K562 (cell line): Measurements from ENCODE around the gene DNASE1L1. TPM values are rescaled to one million over a fixed set of nuclear protein-coding genes. Genes with fewer than 3 reads are reported as not detected.

ENCODE experiments used
- ATF1 ChIP-seq, 2 experiments: fragments of 450-650 bp in 1 of 2; IDR thresholded peaks; 2 replicates each; pipeline ENCODE4 v1.6.1; 2016; ENCODE audit warnings: missing compliant biosample characterization in 1 of 2, missing genetic modification characterization in 1 of 2
- CBFB ChIP-seq: sonication (generic); formaldehyde crosslinking; IDR thresholded peaks from 2 replicates; pipeline ENCODE4 v1.4.0; 2020; ENCODE audit warnings: mild to moderate bottlenecking, missing genetic modification reagents
- FIP1L1 ChIP-seq: fragments of 200-400 bp; formaldehyde crosslinking; IDR thresholded peaks from 2 replicates; pipeline ENCODE4 v1.6.1; 2018; ENCODE audit warnings: mild to moderate bottlenecking, low read depth, low read length; ENCODE audit not compliant: poor library complexity, severe bottlenecking
- ILK ChIP-seq: fragments of 450-650 bp; IDR thresholded peaks from 2 replicates; pipeline ENCODE4 v1.6.1; 2016; ENCODE audit warnings: missing genetic modification characterization, low read depth, mild to moderate bottlenecking, missing compliant biosample characterization, moderate library complexity, borderline replicate concordance
- KDM1A ChIP-seq, 2 experiments: fragments of 450-650 bp; IDR thresholded peaks; 2 replicates each; pipeline ENCODE4 v1.6.1; 2016; ENCODE audit warnings: mild to moderate bottlenecking in 2 of 2
- KLF13 ChIP-seq: fragments of 450-650 bp; IDR thresholded peaks from 2 replicates; pipeline ENCODE4 v1.6.1; 2016; ENCODE audit warnings: missing genetic modification characterization, low read depth, mild to moderate bottlenecking, missing compliant biosample characterization, moderate library complexity, borderline replicate concordance
- MAZ ChIP-seq, 2 experiments: fragments of 450-650 bp in 1 of 2; sonication (generic) in 1 of 2; formaldehyde crosslinking; IDR thresholded peaks in 1 of 2; conservative IDR thresholded peaks in 1 of 2; 2 replicates each; pipeline versions ENCODE4 v1.4.0 to v1.5.0; 2020; ENCODE audit warnings: mild to moderate bottlenecking in 1 of 2, missing genetic modification reagents in 1 of 2
- NFRKB ChIP-seq: fragments of 450-650 bp; IDR thresholded peaks from 2 replicates; pipeline ENCODE4 v1.6.1; 2016; ENCODE audit warnings: low read depth
- NFXL1 ChIP-seq: fragments of 450-650 bp; formaldehyde crosslinking; IDR thresholded peaks from 2 replicates; pipeline ENCODE4 v1.4.0; 2021; ENCODE audit warnings: mild to moderate bottlenecking
- PCBP1 ChIP-seq: fragments of 200-400 bp; formaldehyde crosslinking; IDR thresholded peaks from 2 replicates; pipeline ENCODE4 v1.6.1; 2018; ENCODE audit warnings: mild to moderate bottlenecking, low read depth, low read length; ENCODE audit not compliant: poor library complexity, severe bottlenecking
- PTRF ChIP-seq: fragments of 450-650 bp; IDR thresholded peaks from 2 replicates; pipeline ENCODE4 v1.6.1; 2016; ENCODE audit warnings: mild to moderate bottlenecking, missing genetic modification characterization, missing compliant biosample characterization
- RBBP5 ChIP-seq: fragments of 200-600 bp; sonication (generic); IDR thresholded peaks from 2 replicates; pipeline ENCODE4 v1.6.1; 2012; ENCODE audit warnings: borderline replicate concordance, mild to moderate bottlenecking, low read length, control low read depth, inconsistent platforms; ENCODE audit not compliant: insufficient read depth, poor library complexity, severe bottlenecking
- RBFOX2 ChIP-seq: fragments of 200-400 bp; formaldehyde crosslinking; IDR thresholded peaks from 2 replicates; pipeline ENCODE4 v1.6.1; 2017; ENCODE audit warnings: low read depth, mild to moderate bottlenecking, low read length, moderate library complexity
- RBM17 ChIP-seq: fragments of 200-400 bp; formaldehyde crosslinking; IDR thresholded peaks from 2 replicates; pipeline ENCODE4 v1.6.1; 2017; ENCODE audit warnings: low read depth, mild to moderate bottlenecking, low read length, borderline replicate concordance
- SLC30A9 ChIP-seq: fragments of 250-450 bp; sonication (Bioruptor Pico); IDR thresholded peaks from 2 replicates; pipeline ENCODE4 v1.8.0; 2022; ENCODE audit warnings: mild to moderate bottlenecking, moderate library complexity
- SMAD4 ChIP-seq: fragments of 250-450 bp; sonication (Bioruptor Pico); conservative IDR thresholded peaks from 2 replicates; pipeline ENCODE4 v1.8.0; 2021; ENCODE audit warnings: inconsistent platforms, mild to moderate bottlenecking, moderate library complexity
- SP2 ChIP-seq: IDR thresholded peaks from 2 replicates; pipeline ENCODE4 v1.6.1; 2011; ENCODE audit warnings: mild to moderate bottlenecking, low read depth, low read length, moderate library complexity; ENCODE audit not compliant: poor library complexity, severe bottlenecking; ENCODE audit errors: extremely low read depth
- TCF7L2 ChIP-seq: fragments of 150-350 bp; IDR thresholded peaks from 2 replicates; pipeline ENCODE4 v1.6.1; 2016; ENCODE audit warnings: low read depth, mild to moderate bottlenecking, low read length, moderate library complexity
- U2AF2 ChIP-seq: fragments of 200-400 bp; formaldehyde crosslinking; optimal IDR thresholded peaks from 2 replicates; pipeline ENCODE3; 2017; ENCODE audit warnings: low read depth, mild to moderate bottlenecking, low read length
- VEZF1 ChIP-seq: fragments of 200-800 bp; sonication (Bioruptor generic); IDR thresholded peaks from 2 replicates; pipeline ENCODE4 v1.6.1; 2017; ENCODE audit warnings: missing genetic modification characterization, missing compliant biosample characterization
- ZBTB1 ChIP-seq: sonication (generic); formaldehyde crosslinking; IDR thresholded peaks from 2 replicates; pipeline ENCODE4 v1.8.1; 2023; ENCODE audit warnings: missing genetic modification reagents, low read depth, mild to moderate bottlenecking, borderline replicate concordance
- ZNF134 ChIP-seq: fragments of 250-450 bp; sonication (Bioruptor Pico); conservative IDR thresholded peaks from 2 replicates; pipeline ENCODE4 v1.4.0; 2020
- polyA plus RNA-seq, 8 experiments: library from polyadenylated mRNA; depleted of rRNA in 4 of 8; stranded (reverse) in 5 of 8; unstranded in 3 of 8; fragments of >200 nt; fragmentation: Nextera tagmentation in 2 of 8; fragmentation: Illumina TruSeq in 1 of 8; extraction: Ambion mirVana in 2 of 8; extraction: Trizol in 1 of 8; gene quantifications; 2 replicates each; pipeline versions ENCODE4 v1.2.1 to v1.2.3, GENCODE V29; 2011 to 2014; ENCODE audit warnings: inconsistent platforms in 1 of 8, missing spikeins in 1 of 8
- total RNA-seq, 7 experiments: library from RNA; depleted of rRNA in 6 of 7; stranded (reverse); fragments of >200 nt in 6 of 7; fragmentation: Illumina TruSeq in 2 of 7; extraction: Trizol in 2 of 7; gene quantifications; 2 replicates each; pipeline versions ENCODE4 v1.2.1 to v1.2.3, GENCODE V29; 2011 to 2021; ENCODE audit warnings: low replicate concordance in 1 of 7
- TF ChIP-seq, protein P1 (sequence below): fragments of 250-450 bp; sonication (Bioruptor Pico); IDR thresholded peaks from 2 replicates; pipeline ENCODE4 v1.5.0; 2021
- TF ChIP-seq, protein P2 (sequence below): fragments of 450-650 bp; IDR thresholded peaks from 2 replicates; pipeline ENCODE4 v1.6.1; 2014; ENCODE audit warnings: low read depth, mild to moderate bottlenecking, moderate library complexity, borderline replicate concordance

DNASE1L1 gene
- total and polyA plus RNA-seq, 9 of the 15 experiments (the other 6 are each of a cell fraction or from before 2014, with no cell fraction given), result 0.73 to 12.6 (median 7.9) TPM

GRCh38 chrX:154436983-154437752 lies 28.1 kb upstream of the DNASE1L1 start, which contains the start of gene GDI1 (continued):
- TF ChIP-seq RBFOX2, result peak; percentile 59
- no peak for TF ChIP-seq CBFB (CRISPR knock-in tag)
- TF ChIP-seq SLC30A9 (CRISPR knock-in tag), result 0 out of 2 replicates have a peak, but pooled peaks have one; percentile 69
- TF ChIP-seq SMAD4 (CRISPR knock-in tag), result peak; percentile 91
- TF ChIP-seq PTRF, result no peak
- TF ChIP-seq, protein P1, sequence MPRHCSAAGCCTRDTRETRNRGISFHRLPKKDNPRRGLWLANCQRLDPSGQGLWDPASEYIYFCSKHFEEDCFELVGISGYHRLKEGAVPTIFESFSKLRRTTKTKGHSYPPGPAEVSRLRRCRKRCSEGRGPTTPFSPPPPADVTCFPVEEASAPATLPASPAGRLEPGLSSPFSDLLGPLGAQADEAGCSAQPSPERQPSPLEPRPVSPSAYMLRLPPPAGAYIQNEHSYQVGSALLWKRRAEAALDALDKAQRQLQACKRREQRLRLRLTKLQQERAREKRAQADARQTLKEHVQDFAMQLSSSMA, result peak; percentile 44; the same call in 1 of the 2 replicates
- no peak for TF ChIP-seq ATF1 (CRISPR knock-in tag; IDR thresholded peaks at IDR 0.05)
- TF ChIP-seq ATF1 (tag; IDR thresholded peaks at IDR 0.05), result peak; percentile 23; the same call in 1 of the 2 replicates
- TF ChIP-seq SP2, result no peak
- peak; percentile 50 for TF ChIP-seq RBBP5
- no peak for TF ChIP-seq ILK (tag)
- TF ChIP-seq PCBP1, result peak; percentile 99
- no peak for TF ChIP-seq U2AF2
- TF ChIP-seq RBM17, result no peak
- TF ChIP-seq NFXL1 (CRISPR knock-in tag), result no peak
- peak in 1 of 2 experiments; percentile 58; a peak in 1 of 4 replicates for TF ChIP-seq MAZ (CRISPR knock-in tag; conservative IDR thresholded peaks at IDR 0.05 in 1 of 2, IDR thresholded peaks at IDR 0.05 in 1 of 2)
- peak; percentile 35 for TF ChIP-seq FIP1L1
- TF ChIP-seq ZNF134 (CRISPR knock-in tag), result peak; percentile 49; the same call in 1 of the 2 replicates
- TF ChIP-seq KDM1A (IDR thresholded peaks at IDR 0.05), result no peak
- TF ChIP-seq VEZF1 (CRISPR knock-in tag), result peak; percentile 93
- 0 out of 2 replicates have a peak, but pooled peaks have one; percentile 30 for TF ChIP-seq KLF13 (tag)
- TF ChIP-seq NFRKB, result no peak
- peak; percentile 99 for TF ChIP-seq ZBTB1 (CRISPR knock-in tag)
- TF ChIP-seq, protein P2, sequence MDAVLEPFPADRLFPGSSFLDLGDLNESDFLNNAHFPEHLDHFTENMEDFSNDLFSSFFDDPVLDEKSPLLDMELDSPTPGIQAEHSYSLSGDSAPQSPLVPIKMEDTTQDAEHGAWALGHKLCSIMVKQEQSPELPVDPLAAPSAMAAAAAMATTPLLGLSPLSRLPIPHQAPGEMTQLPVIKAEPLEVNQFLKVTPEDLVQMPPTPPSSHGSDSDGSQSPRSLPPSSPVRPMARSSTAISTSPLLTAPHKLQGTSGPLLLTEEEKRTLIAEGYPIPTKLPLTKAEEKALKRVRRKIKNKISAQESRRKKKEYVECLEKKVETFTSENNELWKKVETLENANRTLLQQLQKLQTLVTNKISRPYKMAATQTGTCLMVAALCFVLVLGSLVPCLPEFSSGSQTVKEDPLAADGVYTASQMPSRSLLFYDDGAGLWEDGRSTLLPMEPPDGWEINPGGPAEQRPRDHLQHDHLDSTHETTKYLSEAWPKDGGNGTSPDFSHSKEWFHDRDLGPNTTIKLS, result no peak
- no peak for TF ChIP-seq TCF7L2
